Astrocyte (in vitro differentiated cells and primary cell): ENCODE data around the gene SUCNR1. TPM values are rescaled to one million over a fixed set of nuclear protein-coding genes. Genes with fewer than 3 reads are reported as not detected.

Experiments used
- DNase-seq: peaks from one replicate; pipeline ENCODE4 v3.0.0-alpha.2; 2010; ENCODE audit warnings: low read depth
- FAIRE-seq: peaks from 2 replicates; lab custom pipeline; 2011; peaks lifted over from hg19 to GRCh38; lab: Jason Lieb, UNC
- H2AFZ ChIP-seq: 2 replicates; pipeline ENCODE4 v1.6.0; 2012; ENCODE audit warnings: low read depth, low read length, inconsistent platforms
- H3K27ac ChIP-seq: 2 replicates; pipeline ENCODE4 v1.5.1; 2011; ENCODE audit warnings: low read depth, low read length, inconsistent platforms
- H3K27me3 ChIP-seq: 2 replicates; pipeline ENCODE4 v1.6.0; 2011; ENCODE audit warnings: low read length, inconsistent platforms; ENCODE audit not compliant: insufficient read depth
- H3K36me3 ChIP-seq: 2 replicates; pipeline ENCODE4 v1.5.1; 2011; ENCODE audit warnings: low read length, inconsistent platforms; ENCODE audit not compliant: insufficient read depth
- H3K4me1 ChIP-seq: 2 replicates; pipeline ENCODE4 v1.5.1; 2011; ENCODE audit warnings: low read length, inconsistent platforms; ENCODE audit not compliant: insufficient read depth
- H3K4me2 ChIP-seq: 2 replicates; pipeline ENCODE4 v1.6.0; 2012; ENCODE audit warnings: low read length, inconsistent platforms
- H3K4me3 ChIP-seq: 2 replicates; pipeline ENCODE4 v1.5.1; 2011; ENCODE audit warnings: low read depth, mild to moderate bottlenecking, low read length, inconsistent platforms; ENCODE audit not compliant: insufficient read depth
- H3K79me2 ChIP-seq: 2 replicates; pipeline ENCODE4 v1.6.0; 2012; ENCODE audit warnings: mild to moderate bottlenecking, low read length, inconsistent platforms; ENCODE audit not compliant: insufficient read depth
- H3K9ac ChIP-seq: 2 replicates; pipeline ENCODE4 v1.6.0; 2012; ENCODE audit warnings: mild to moderate bottlenecking, low read length, inconsistent platforms
- H3K9me3 ChIP-seq: 2 replicates; pipeline ENCODE4 v1.5.1; 2012; ENCODE audit warnings: low read depth, mild to moderate bottlenecking, low read length, inconsistent platforms; ENCODE audit not compliant: insufficient read depth
- H4K20me1 ChIP-seq: 2 replicates; pipeline ENCODE4 v1.6.0; 2012; ENCODE audit warnings: low read length, inconsistent platforms; ENCODE audit not compliant: insufficient read depth
- H3K27ac Mint-ChIP-seq: one replicate; pipeline ENCODE4 v1.8.0; 2021; ENCODE audit warnings: mild to moderate bottlenecking, mixed read lengths; ENCODE audit not compliant: unreplicated experiment
- H3K27me3 Mint-ChIP-seq: one replicate; pipeline ENCODE4 v1.8.0; 2021; ENCODE audit warnings: low read depth, mixed read lengths; ENCODE audit not compliant: unreplicated experiment
- H3K36me3 Mint-ChIP-seq: one replicate; pipeline ENCODE4 v1.8.0; 2021; ENCODE audit warnings: low read depth, mixed read lengths; ENCODE audit not compliant: unreplicated experiment
- H3K4me1 Mint-ChIP-seq: one replicate; pipeline ENCODE4 v1.8.0; 2021; ENCODE audit warnings: low read depth, mixed read lengths; ENCODE audit not compliant: unreplicated experiment
- H3K4me3 Mint-ChIP-seq: one replicate; pipeline ENCODE4 v1.8.0; 2021; ENCODE audit warnings: mild to moderate bottlenecking, moderate library complexity, mixed read lengths; ENCODE audit not compliant: unreplicated experiment
- H3K9me3 Mint-ChIP-seq: one replicate; pipeline ENCODE4 v1.8.0; 2021; ENCODE audit warnings: mild to moderate bottlenecking, mixed read lengths; ENCODE audit not compliant: unreplicated experiment
- EZH2 ChIP-seq: IDR thresholded peaks from 2 replicates; pipeline ENCODE4 v1.6.1; 2012; ENCODE audit warnings: mild to moderate bottlenecking, low read length, inconsistent platforms; ENCODE audit not compliant: insufficient read depth
- total RNA-seq: library from RNA; stranded (reverse); gene quantifications from 2 replicates; pipeline ENCODE4 v1.2.1, GENCODE V29; 2021
- TF ChIP-seq, protein P1 (sequence below): IDR thresholded peaks from 2 replicates; pipeline ENCODE4 v1.5.1; 2011; ENCODE audit warnings: low read depth, mild to moderate bottlenecking, inconsistent platforms, low read length, moderate library complexity; ENCODE audit not compliant: insufficient read depth

The SUCNR1 gene
- total RNA-seq, 1 donor from 2014 or later, result not detected

- DNase-seq (peak; percentile 68), FAIRE-seq (no peak)
- peaks cover 2% of the 10 kb centered on the region for H3K9me3 Mint-ChIP-seq
- H3K36me3 ChIP-seq, result no peaks in the 10 kb centered on the region
- no peaks in the 10 kb centered on the region for H3K36me3 Mint-ChIP-seq
- no peak overlapping the region for H3K27ac Mint-ChIP-seq
- no peaks in the 10 kb centered on the region for H3K4me1 ChIP-seq
- H3K4me1 Mint-ChIP-seq, result peaks cover 3% of the 10 kb centered on the region
- H3K27ac ChIP-seq, result no peak overlapping the region
- H3K4me3 Mint-ChIP-seq, result no peak overlapping the region
- no peaks in the 10 kb centered on the region for H3K27me3 Mint-ChIP-seq
- no peak overlapping the region for H3K9ac ChIP-seq
- no peak overlapping the region for H3K4me2 ChIP-seq
- no peak overlapping the region for H3K4me3 ChIP-seq
- H3K79me2 ChIP-seq, result no peaks in the 10 kb centered on the region
- TF ChIP-seq, protein P1, sequence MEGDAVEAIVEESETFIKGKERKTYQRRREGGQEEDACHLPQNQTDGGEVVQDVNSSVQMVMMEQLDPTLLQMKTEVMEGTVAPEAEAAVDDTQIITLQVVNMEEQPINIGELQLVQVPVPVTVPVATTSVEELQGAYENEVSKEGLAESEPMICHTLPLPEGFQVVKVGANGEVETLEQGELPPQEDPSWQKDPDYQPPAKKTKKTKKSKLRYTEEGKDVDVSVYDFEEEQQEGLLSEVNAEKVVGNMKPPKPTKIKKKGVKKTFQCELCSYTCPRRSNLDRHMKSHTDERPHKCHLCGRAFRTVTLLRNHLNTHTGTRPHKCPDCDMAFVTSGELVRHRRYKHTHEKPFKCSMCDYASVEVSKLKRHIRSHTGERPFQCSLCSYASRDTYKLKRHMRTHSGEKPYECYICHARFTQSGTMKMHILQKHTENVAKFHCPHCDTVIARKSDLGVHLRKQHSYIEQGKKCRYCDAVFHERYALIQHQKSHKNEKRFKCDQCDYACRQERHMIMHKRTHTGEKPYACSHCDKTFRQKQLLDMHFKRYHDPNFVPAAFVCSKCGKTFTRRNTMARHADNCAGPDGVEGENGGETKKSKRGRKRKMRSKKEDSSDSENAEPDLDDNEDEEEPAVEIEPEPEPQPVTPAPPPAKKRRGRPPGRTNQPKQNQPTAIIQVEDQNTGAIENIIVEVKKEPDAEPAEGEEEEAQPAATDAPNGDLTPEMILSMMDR, result no peak
- TF ChIP-seq EZH2, result no peak
- H3K9me3 ChIP-seq, result no peaks in the 10 kb centered on the region
- H2AFZ ChIP-seq, result no peak overlapping the region
- H4K20me1 ChIP-seq, result no peaks in the 10 kb centered on the region
- no peaks in the 10 kb centered on the region for H3K27me3 ChIP-seq
These were observed 17.3 kb downstream of the SUCNR1 start for GRCh38 chr3:151890721-151891141.

DNA sequence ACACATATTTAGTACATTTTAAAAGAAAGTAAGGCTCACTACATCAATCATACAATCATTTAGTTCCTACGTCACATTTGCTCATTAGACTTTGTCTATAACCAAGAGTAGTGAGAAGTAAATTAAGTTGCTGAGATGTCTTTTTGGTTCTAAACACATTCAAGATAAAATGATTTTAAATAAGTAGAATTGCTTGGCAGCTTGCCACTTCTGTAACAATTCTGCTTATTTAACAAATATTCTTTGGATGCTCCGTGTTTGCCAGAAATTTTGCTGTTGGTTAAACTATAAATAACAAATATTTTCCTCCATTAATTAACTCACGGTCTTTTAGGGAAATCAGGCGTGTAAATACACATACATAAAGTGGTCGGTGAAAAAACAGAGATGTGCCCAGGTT is 18.3 kb downstream of the SUCNR1 start:
- Mint-ChIP-seq H3K9me3 (peaks cover 2% of the 10 kb centered on the region), H3K4me1 (peaks cover 9% of the 10 kb centered on the region), H3K36me3 (no peaks in the 10 kb centered on the region), H3K27me3 (no peaks in the 10 kb centered on the region), H3K27ac (no peak overlapping the region), H3K4me3 (no peak overlapping the region)
- no peaks in the 10 kb centered on the region for H3K27me3 ChIP-seq
- H3K79me2 ChIP-seq, result no peaks in the 10 kb centered on the region
- H3K4me2 ChIP-seq, result no peak overlapping the region
- H4K20me1 ChIP-seq, result no peaks in the 10 kb centered on the region
- DNase-seq (no peak), FAIRE-seq (no peak)
- no peaks in the 10 kb centered on the region for H3K4me1 ChIP-seq
- TF ChIP-seq, protein P1, result no peak
- no peak for TF ChIP-seq EZH2
- H3K9ac ChIP-seq, result no peak overlapping the region
- H3K9me3 ChIP-seq, result no peaks in the 10 kb centered on the region
- H2AFZ ChIP-seq, result no peak overlapping the region
- no peaks in the 10 kb centered on the region for H3K36me3 ChIP-seq
- H3K27ac ChIP-seq, result no peak overlapping the region
- H3K4me3 ChIP-seq, result no peak overlapping the region

DNA sequence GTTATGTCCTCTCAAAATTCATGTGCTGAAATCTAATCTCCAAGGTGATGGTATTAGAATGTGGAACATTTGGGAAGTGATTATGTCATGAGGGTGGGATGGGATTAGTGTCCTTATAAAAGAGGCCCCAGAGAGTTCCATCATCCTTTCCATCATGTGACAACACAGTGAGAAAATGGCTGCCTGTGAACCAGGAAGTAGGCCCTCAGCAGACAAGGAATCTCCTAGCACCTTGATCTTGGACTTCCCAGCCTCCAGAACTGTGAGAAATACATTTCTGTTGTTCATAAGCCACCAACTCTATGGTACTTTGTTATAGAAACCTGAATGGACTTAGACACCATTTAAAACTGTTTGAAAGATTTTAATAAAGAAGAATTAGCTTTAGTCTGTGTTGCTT is 20.8 kb downstream of the SUCNR1 start:
- Mint-ChIP-seq H3K4me3 (no peak overlapping the region), H3K27me3 (no peaks in the 10 kb centered on the region), H3K9me3 (no peaks in the 10 kb centered on the region), H3K36me3 (peaks cover 2% of the 10 kb centered on the region), H3K27ac (no peak overlapping the region), H3K4me1 (peaks cover 9% of the 10 kb centered on the region)
- Histone ChIP-seq H2AFZ (no peak overlapping the region), H3K9me3 (no peaks in the 10 kb centered on the region), H3K36me3 (no peaks in the 10 kb centered on the region), H3K4me1 (no peaks in the 10 kb centered on the region), H3K79me2 (no peaks in the 10 kb centered on the region), H4K20me1 (no peaks in the 10 kb centered on the region), H3K4me3 (no peak overlapping the region), H3K9ac (no peak overlapping the region), H3K4me2 (no peak overlapping the region), H3K27ac (no peak overlapping the region), H3K27me3 (no peaks in the 10 kb centered on the region)
- no peak for TF ChIP-seq EZH2
- TF ChIP-seq, protein P1, result no peak
- FAIRE-seq, result no peak
- DNase-seq, result no peak
